Coronary artery (tissue), 2 donors: ENCODE results near the gene CEP41.

Source experiments
- DNase-seq: peaks from one replicate; pipeline ENCODE4 v3.0.0-alpha.2; 2017; ENCODE audit warnings: low spot score
- H3K27ac ChIP-seq, 2 donors: fragments of 200-600 bp; sonication (generic); one replicate each; pipeline ENCODE4 v1.5.1; 2016 to 2019
- H3K4me3 ChIP-seq: fragments of 200-600 bp; sonication (generic); 2 replicates; pipeline ENCODE4 v1.5.1; 2016; ENCODE audit warnings: mild to moderate bottlenecking, moderate library complexity
- TF ChIP-seq, protein P1 (sequence below): fragments of 200-600 bp; sonication (generic); IDR thresholded peaks from one replicate; pipeline ENCODE4 v1.5.1; 2019; ENCODE audit warnings: antibody characterized with exemption

The CEP41 gene

DNA sequence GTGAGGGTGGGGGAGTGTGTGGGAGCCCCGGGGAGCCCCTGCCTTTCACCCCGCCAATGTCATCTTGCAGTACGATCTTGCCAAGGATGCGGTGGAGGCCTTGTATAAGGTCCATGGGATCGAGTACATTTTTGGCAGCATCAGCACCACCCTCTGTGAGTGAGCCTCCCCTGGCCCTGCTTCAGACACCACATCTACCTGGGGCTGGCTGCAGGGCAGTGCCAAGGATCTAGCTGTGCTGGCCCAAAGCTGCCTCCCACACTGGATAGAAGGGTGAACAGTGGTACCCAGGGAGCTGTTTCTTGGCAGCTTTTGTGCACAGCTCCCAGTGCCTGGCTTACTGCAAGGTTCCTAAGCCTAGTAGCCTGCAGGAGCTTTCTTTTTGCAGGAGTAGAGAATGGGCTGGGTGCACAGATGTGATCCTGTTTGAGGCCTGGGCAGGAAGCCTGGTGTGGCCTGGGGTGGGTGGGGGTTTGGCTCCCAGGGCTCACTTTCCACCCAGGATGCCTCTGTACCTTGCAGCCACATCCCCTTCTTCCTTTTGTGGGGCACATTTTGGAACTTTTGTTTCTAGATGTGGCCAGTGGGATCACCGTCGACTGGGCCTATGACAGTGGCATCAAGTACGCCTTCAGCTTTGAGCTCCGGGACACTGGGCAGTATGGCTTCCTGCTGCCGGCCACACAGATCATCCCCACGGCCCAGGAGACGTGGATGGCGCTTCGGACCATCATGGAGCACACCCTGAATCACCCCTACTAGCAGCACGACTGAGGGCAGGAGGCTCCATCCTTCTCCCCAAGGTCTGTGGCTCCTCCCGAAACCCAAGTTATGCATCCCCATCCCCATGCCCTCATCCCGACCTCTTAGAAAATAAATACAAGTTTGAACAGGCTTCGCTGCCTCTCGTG, 72.7 kb downstream of the CEP41 start:
- DNase-seq = no peak
- TF ChIP-seq, protein P1, sequence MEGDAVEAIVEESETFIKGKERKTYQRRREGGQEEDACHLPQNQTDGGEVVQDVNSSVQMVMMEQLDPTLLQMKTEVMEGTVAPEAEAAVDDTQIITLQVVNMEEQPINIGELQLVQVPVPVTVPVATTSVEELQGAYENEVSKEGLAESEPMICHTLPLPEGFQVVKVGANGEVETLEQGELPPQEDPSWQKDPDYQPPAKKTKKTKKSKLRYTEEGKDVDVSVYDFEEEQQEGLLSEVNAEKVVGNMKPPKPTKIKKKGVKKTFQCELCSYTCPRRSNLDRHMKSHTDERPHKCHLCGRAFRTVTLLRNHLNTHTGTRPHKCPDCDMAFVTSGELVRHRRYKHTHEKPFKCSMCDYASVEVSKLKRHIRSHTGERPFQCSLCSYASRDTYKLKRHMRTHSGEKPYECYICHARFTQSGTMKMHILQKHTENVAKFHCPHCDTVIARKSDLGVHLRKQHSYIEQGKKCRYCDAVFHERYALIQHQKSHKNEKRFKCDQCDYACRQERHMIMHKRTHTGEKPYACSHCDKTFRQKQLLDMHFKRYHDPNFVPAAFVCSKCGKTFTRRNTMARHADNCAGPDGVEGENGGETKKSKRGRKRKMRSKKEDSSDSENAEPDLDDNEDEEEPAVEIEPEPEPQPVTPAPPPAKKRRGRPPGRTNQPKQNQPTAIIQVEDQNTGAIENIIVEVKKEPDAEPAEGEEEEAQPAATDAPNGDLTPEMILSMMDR = no peak
- no peak overlapping the region for H3K4me3 ChIP-seq
- no peak overlapping the region for H3K27ac ChIP-seq

DNA sequence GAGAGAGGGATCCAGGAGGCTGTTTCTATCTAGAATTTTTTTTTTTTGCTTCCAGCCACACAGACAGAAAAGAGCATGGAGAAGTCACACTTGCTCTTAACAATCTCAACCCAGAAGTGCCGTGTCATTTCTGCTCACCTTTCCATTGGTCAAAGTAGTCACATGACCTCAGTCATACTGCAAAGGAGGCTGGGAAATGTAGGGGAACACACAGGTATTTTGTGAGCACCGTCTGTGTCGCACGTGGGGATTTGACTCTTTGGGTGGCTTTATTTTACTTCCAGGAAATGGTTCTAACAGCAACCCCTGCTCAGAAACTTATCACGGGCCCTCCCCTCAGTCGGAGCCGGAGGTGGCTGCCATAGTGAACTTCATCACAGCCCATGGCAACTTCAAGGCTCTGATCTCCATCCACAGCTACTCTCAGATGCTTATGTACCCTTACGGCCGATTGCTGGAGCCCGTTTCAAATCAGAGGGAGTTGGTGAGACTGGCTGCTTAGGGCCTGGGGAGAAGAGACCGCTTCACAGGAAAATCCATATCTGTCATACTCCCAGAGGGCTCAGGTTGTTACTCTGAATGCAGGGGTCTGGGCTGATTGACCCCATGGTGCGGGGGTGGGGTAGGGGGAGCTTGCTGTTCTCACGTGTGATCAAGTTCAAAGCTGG, 73.6 kb downstream of the CEP41 start:
- H3K27ac ChIP-seq = no peak overlapping the region

DNA sequence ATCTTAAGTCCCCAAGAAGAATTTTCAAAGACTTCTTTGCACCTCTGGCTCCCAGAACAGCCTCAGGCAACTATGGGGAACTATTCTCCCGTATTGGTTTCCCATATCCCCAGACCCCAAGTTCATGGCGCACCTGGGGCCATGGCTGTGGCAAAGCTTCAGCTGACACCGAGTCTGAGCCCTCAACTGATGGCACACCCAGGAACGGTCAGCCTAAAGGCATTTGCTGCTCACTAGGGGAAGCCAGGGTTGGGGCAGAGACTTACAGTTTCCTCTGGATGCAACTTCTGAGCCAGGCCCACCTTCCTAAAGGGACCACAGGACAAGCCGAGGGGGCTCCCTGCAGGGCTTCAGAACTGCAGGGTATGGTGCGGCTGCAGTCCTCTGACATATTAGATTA, 74.3 kb downstream of the CEP41 start:
- Histone ChIP-seq H3K4me3 (no peak overlapping the region), H3K27ac (no peak overlapping the region)
- TF ChIP-seq, protein P1 = no peak
- no peak for DNase-seq

More for the DNA sequence above, 73.6 kb downstream of the CEP41 start:
- H3K4me3 ChIP-seq = no peak overlapping the region
- TF ChIP-seq, protein P1 = no peak
- no peak for DNase-seq

DNA sequence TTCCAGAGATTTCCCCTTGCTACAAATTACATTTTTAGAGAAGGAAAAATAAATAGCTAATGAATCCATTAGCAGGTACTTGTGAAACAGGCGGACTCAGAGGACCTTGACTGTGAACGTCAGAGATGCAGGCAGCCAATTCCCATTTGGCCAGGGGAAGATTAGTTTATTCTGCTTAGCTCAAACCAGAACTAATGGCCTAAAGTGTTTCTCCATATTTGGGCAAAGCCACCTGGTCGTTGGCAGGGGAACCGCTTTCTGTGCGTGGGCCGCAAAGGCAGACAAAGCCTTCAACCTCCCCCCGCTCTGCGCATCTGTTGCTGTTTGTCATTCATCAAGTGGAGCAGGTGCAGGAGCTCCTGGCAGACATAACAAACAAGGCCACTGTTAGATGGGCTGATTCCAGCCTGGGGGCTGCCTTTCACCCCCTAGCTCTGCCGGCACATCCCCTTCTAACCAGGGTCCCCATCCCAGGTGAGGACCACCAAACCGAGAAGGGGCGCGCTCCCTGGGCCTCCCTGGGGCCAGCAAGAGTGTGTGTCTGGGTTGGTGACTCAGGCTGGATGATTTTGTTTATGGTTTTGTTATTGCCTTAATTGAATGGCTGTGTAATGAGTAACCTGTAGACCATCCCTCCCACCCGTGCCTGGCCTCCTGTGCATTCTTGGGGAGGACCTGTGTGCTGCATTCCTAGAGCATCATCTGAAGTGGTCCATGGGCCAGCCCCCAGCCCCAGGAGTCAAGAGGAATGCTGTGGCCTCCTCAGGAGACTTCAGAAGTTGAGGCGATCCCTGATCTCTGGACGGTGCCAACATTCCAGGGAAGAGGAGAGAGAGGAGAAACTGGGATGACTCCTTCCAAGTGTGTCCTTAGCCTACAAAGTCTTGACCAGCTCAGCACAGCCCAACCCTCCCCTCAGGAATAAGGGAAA, 75.0 kb downstream of the CEP41 start:
- TF ChIP-seq, protein P1 = no peak
- no peak for DNase-seq
- Histone ChIP-seq H3K27ac (no peak overlapping the region), H3K4me3 (no peak overlapping the region)

DNA sequence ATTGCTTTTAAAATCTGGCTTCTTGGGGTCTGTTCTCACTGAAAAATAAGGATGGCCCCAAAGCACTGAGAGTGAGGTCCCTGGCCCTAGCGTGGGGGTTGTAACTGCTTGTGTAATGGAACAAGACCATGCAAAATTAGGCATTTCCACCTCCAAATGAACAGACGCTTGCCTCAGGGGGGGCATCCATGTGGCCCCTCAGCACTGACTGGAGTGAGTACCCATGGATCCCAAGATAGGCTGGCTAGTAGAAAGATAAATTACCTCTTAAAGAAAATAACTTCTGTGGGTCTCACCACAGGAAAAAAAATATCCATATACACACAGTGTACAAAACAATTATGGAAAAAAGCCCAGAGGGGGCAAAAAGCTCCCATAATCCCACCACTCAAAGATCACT, 75.7 kb downstream of the CEP41 start:
- no peak for DNase-seq
- no peak overlapping the region for H3K27ac ChIP-seq
- no peak overlapping the region for H3K4me3 ChIP-seq
- TF ChIP-seq, protein P1 = no peak

DNA sequence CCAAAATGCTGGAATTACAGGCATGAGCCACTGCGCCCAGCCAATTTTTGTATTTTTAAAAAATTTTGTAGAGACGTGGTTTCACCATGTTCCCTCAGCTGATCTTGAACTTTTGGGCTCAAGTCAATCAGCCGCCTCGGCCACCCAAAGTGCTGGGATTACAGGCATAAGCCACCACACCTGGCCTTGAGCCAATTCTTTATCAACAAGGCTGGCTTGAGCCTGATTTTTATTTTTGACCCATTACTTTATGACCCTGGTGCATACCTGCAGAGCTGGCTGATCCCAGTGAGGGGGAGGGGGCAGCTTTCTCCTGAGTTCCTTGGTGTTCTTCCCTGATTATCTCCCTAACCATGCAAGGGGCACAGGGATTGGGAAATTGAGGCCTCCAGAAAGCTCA, 76.4 kb downstream of the CEP41 start:
- DNase-seq = no peak
- Histone ChIP-seq H3K4me3 (no peak overlapping the region), H3K27ac (no peak overlapping the region)
- TF ChIP-seq, protein P1 = no peak
